HCT116 (cell line): Measurements from ENCODE around the gene SCRG1. TPM values are rescaled to one million over a fixed set of nuclear protein-coding genes. Genes with fewer than 3 reads are reported as not detected.

Source experiments
- ATAC-seq: fragments of 200-7000 bp; cut with Tn5 transposase; 2 replicates; pipeline ENCODE4 v1.9.1; 2020; ENCODE audit warnings: mild to moderate bottlenecking, moderate library complexity
- BruUV-seq: library from RNA; stranded (reverse); fragments of 400-500 nt; replicated peaks from 2 replicates; lab custom pipeline; 2021; lab: Mats Ljungman, UMichigan
- CTCF ChIA-PET: fragments of 300-600 bp; sonication (Branson Sonifier 250); formaldehyde crosslinking; loops from one replicate; lab custom pipeline; 2021; ENCODE audit warnings: antibody characterized with exemption; lab: Charles Lee
- POLR2A ChIA-PET: fragments of 300-600, 350-600 bp; sonication (Branson Sonifier 250); formaldehyde crosslinking; loops from one replicate; lab custom pipeline; 2021; ENCODE audit warnings: antibody characterized with exemption; lab: Charles Lee
- RAD21 ChIA-PET, 2 experiments: fragments of 300-600 bp; sonication (Branson Sonifier 250); formaldehyde crosslinking; loops; one replicate each; lab custom pipeline; 2023; ENCODE audit warnings: low total read pairs in 2 of 2; ENCODE audit not compliant: uncharacterized antibody in 2 of 2, unreplicated experiment in 2 of 2, low non-redundant PET in 1 of 2; lab: Charles Lee
- DNase-seq: peaks from one replicate; pipeline ENCODE4 v3.0.0-alpha.2; 2010; ENCODE audit warnings: low read depth, low spot score
- H2AFZ ChIP-seq: fragments of 200-600 bp; shearing (Covaris generic), sonication (generic); 2 replicates; pipeline ENCODE4 v1.6.1; 2017; ENCODE audit warnings: low read depth, mixed run types, mixed read lengths, antibody characterized with exemption, low read length; ENCODE audit not compliant: poor library complexity, severe bottlenecking
- H3K27ac ChIP-seq: 2 replicates; pipeline ENCODE4 v1.5.1; 2012; ENCODE audit warnings: low read depth, low read length
- H3K27me3 ChIP-seq: fragments of 200-600 bp; sonication (generic); 2 replicates; pipeline ENCODE4 v1.6.1; 2016; ENCODE audit warnings: mixed run types, low read length, mixed read lengths; ENCODE audit not compliant: insufficient read depth
- H3K36me3 ChIP-seq, 2 experiments: fragments of 200-500 bp in 1 of 2; fragments of 200-600 bp in 1 of 2; sonication (Bioruptor generic) in 1 of 2; sonication (generic) in 1 of 2; 2 replicates each; pipeline versions ENCODE4 v1.5.1 to v1.6.1; 2014 to 2016; ENCODE audit warnings: low read length in 2 of 2, inconsistent platforms in 1 of 2, mixed read lengths in 1 of 2, mixed run types in 1 of 2; ENCODE audit not compliant: insufficient read depth in 2 of 2, control insufficient read depth in 1 of 2
- H3K4me1 ChIP-seq, 2 experiments: fragments of 200-600 bp in 1 of 2; sonication (generic) in 1 of 2; 2 replicates each; pipeline versions ENCODE4 v1.5.1 to v1.6.1; 2012 to 2017; ENCODE audit warnings: low read length in 2 of 2, inconsistent platforms in 1 of 2, mild to moderate bottlenecking in 1 of 2, mixed read lengths in 1 of 2, mixed run types in 1 of 2, moderate library complexity in 1 of 2; ENCODE audit not compliant: insufficient read depth in 2 of 2, control insufficient read depth in 1 of 2
- H3K4me2 ChIP-seq: fragments of 200-600 bp; sonication (generic); 2 replicates; pipeline ENCODE4 v1.6.1; 2017; ENCODE audit warnings: mixed run types, low read length, mixed read lengths
- H3K4me3 ChIP-seq, 2 experiments: fragments of 200-600 bp in 1 of 2; sonication (generic) in 1 of 2; replicated peaks in 1 of 2; 2 replicates each; pipeline ENCODE4 v1.5.1; 2011 to 2016; ENCODE audit warnings: low read length in 2 of 2, control low read depth in 1 of 2, low read depth in 1 of 2, mild to moderate bottlenecking in 1 of 2, mixed read lengths in 1 of 2, mixed run types in 1 of 2
- H3K79me2 ChIP-seq: fragments of 200-600 bp; sonication (generic); 2 replicates; pipeline ENCODE4 v1.6.1; 2017; ENCODE audit warnings: mild to moderate bottlenecking, mixed run types, low read length, moderate library complexity, mixed read lengths; ENCODE audit not compliant: insufficient read depth
- H3K9ac ChIP-seq: fragments of 200-600 bp; sonication (generic); 2 replicates; pipeline ENCODE4 v1.6.1; 2016; ENCODE audit warnings: low read length, mixed read lengths
- H3K9me2 ChIP-seq: fragments of 200-600 bp; sonication (generic), shearing (Covaris generic); 2 replicates; pipeline ENCODE4 v1.6.1; 2017; ENCODE audit warnings: mixed run types, mild to moderate bottlenecking, moderate library complexity; ENCODE audit not compliant: insufficient read depth
- H3K9me3 ChIP-seq, 2 experiments: fragments of 200-500 bp in 1 of 2; fragments of 200-600 bp in 1 of 2; sonication (Bioruptor generic) in 1 of 2; sonication (generic) in 1 of 2; 2 replicates each; pipeline ENCODE4 v1.6.1; 2014 to 2017; ENCODE audit warnings: low read length in 2 of 2, mixed read lengths in 2 of 2, inconsistent platforms in 1 of 2, low read depth in 1 of 2, mild to moderate bottlenecking in 1 of 2, mixed run types in 1 of 2, moderate library complexity in 1 of 2; ENCODE audit not compliant: control insufficient read depth in 1 of 2, insufficient read depth in 1 of 2
- H4K20me1 ChIP-seq: fragments of 200-600 bp; sonication (generic), shearing (Covaris generic); 2 replicates; pipeline ENCODE4 v1.6.1; 2017; ENCODE audit warnings: mixed run types, mild to moderate bottlenecking, moderate library complexity; ENCODE audit not compliant: insufficient read depth
- ELF1 ChIP-seq: IDR thresholded peaks from 2 replicates; pipeline ENCODE4 v1.6.1; 2012; ENCODE audit warnings: low read depth, borderline replicate concordance
- FOSL1 ChIP-seq: IDR thresholded peaks from 2 replicates; pipeline ENCODE4 v1.6.1; 2012; ENCODE audit warnings: low read depth
- JUND ChIP-seq: IDR thresholded peaks from 2 replicates; pipeline ENCODE4 v1.6.1; 2012
- SP1 ChIP-seq: IDR thresholded peaks from 2 replicates; pipeline ENCODE4 v1.6.1; 2012; ENCODE audit warnings: low read depth
- ZFX ChIP-seq: fragments of 450-650 bp; IDR thresholded peaks from 2 replicates; pipeline ENCODE4 v1.6.1; 2017
- intact Hi-C: fragments of 100-400 bp; cut with micrococcal nuclease; formaldehyde crosslinking; loops from 2 replicates; pipeline ENCODE4 v1.10.0; 2022
- total RNA-seq: library from RNA; stranded (reverse); gene quantifications from one replicate; pipeline ENCODE4 v1.2.1, GENCODE V29; 2021; ENCODE audit not compliant: unreplicated experiment
- TF ChIP-seq, protein P1 (sequence below): IDR thresholded peaks from 2 replicates; pipeline ENCODE4 v1.6.1; 2012; ENCODE audit warnings: low read depth
- TF ChIP-seq, protein P2 (sequence below): IDR thresholded peaks from 2 replicates; pipeline ENCODE4 v1.6.1; 2012

Gene SCRG1
- total RNA-seq, 1 experiment from 2014 or later, result not detected

DNA sequence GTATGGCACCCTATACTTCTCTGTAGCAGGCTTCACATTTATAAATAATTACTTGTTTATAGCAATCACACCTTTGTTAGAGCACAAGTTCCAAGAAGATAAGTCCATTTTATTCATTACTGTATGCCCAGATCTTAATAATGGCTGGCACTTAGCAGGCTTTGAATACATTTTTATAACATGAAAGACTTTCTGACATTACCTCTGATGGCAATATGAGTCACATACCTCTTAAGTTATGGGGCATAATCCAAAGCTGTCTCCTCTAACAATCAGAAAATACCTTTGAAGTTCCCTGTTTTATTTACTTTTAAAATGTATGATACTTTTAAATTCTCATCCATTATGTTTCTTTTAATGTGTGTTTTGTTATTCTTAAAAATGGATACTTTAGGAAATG, 12.2 kb downstream of the SCRG1 start:
- no peak for ATAC-seq
- Histone ChIP-seq H3K9ac (no peak overlapping the region), H3K4me2 (no peak overlapping the region), H3K36me3 (no peaks in the 10 kb centered on the region), H4K20me1 (no peaks in the 10 kb centered on the region), H3K9me2 (no peaks in the 10 kb centered on the region), H3K4me1 (peaks cover 0 to 7% of the 10 kb centered on the region in 2 experiments; a peak in 1 of 4 replicates), H3K27me3 (no peaks in the 10 kb centered on the region), H3K27ac (no peak overlapping the region), H3K4me3 (no peak overlapping the region), H3K79me2 (no peaks in the 10 kb centered on the region), H3K9me3 (no peaks in the 10 kb centered on the region)
- no TSS peak for BruUV-seq
- ChIA-PET POLR2A (no interaction called here), CTCF (no interaction called here), RAD21 (no interaction called here)
- DNase-seq, result no peak
- intact Hi-C loops, result no loop called here
- no peak for TF ChIP-seq JUND
- TF ChIP-seq ELF1, result no peak
- TF ChIP-seq, protein P1, sequence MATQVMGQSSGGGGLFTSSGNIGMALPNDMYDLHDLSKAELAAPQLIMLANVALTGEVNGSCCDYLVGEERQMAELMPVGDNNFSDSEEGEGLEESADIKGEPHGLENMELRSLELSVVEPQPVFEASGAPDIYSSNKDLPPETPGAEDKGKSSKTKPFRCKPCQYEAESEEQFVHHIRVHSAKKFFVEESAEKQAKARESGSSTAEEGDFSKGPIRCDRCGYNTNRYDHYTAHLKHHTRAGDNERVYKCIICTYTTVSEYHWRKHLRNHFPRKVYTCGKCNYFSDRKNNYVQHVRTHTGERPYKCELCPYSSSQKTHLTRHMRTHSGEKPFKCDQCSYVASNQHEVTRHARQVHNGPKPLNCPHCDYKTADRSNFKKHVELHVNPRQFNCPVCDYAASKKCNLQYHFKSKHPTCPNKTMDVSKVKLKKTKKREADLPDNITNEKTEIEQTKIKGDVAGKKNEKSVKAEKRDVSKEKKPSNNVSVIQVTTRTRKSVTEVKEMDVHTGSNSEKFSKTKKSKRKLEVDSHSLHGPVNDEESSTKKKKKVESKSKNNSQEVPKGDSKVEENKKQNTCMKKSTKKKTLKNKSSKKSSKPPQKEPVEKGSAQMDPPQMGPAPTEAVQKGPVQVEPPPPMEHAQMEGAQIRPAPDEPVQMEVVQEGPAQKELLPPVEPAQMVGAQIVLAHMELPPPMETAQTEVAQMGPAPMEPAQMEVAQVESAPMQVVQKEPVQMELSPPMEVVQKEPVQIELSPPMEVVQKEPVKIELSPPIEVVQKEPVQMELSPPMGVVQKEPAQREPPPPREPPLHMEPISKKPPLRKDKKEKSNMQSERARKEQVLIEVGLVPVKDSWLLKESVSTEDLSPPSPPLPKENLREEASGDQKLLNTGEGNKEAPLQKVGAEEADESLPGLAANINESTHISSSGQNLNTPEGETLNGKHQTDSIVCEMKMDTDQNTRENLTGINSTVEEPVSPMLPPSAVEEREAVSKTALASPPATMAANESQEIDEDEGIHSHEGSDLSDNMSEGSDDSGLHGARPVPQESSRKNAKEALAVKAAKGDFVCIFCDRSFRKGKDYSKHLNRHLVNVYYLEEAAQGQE, result no peak
- no peak for TF ChIP-seq FOSL1
- no peak for TF ChIP-seq ZFX
- TF ChIP-seq, protein P2, sequence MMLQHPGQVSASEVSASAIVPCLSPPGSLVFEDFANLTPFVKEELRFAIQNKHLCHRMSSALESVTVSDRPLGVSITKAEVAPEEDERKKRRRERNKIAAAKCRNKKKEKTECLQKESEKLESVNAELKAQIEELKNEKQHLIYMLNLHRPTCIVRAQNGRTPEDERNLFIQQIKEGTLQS, result no peak
- TF ChIP-seq SP1, result no peak
- TF ChIP-seq, all 23 proteins: peak for 0
- no peak overlapping the region for H2AFZ ChIP-seq
